ENCODE results near the gene MCTP1. TPM values are rescaled to one million over a fixed set of nuclear protein-coding genes. Genes with fewer than 3 reads are reported as not detected.
A peak's percentile ranks its signal among the peaks of the same experiment; 100 is the strongest.

MCTP1 gene
- total RNA-seq, 1 experiment from 2014 or later, result 2.5 TPM

GRCh38 chr5:95134326-95134725, 150.6 kb downstream of the MCTP1 start:
- H3K9me3 ChIP-seq (ENCODE audit: control insufficient read depth, low read depth, low read length), result no peaks in the 10 kb centered on the region
- no peaks in the 10 kb centered on the region for H3K79me2 ChIP-seq (ENCODE audit: insufficient read depth, low read length)
- H3K27ac ChIP-seq (ENCODE audit: insufficient read length, low read depth, low read length), result no peak overlapping the region
- no peaks in the 10 kb centered on the region for H3K79me1 ChIP-seq (ENCODE audit: insufficient read depth, low read depth, low read length, poor library complexity, severe bottlenecking)
- H3K14ac ChIP-seq (ENCODE audit: insufficient read depth, low read length), result peak overlapping the region; percentile 29; the same call in 1 of the 2 replicates
- peaks cover 0 to 2% of the 10 kb centered on the region in 2 experiments; a peak in 1 of 5 replicates for H3K9me3 Mint-ChIP-seq
- 0 out of 7 replicates have a peak overlapping the region, but pooled peaks of 1 of the 3 experiments have one; percentile 15 for H3K27ac Mint-ChIP-seq
- H3K4me1 Mint-ChIP-seq, result peaks cover 0 to 3% of the 10 kb centered on the region in 2 experiments; a peak in 2 of 4 replicates
- no peak overlapping the region for H3K4me3 Mint-ChIP-seq
- no peak overlapping the region for H2BK20ac ChIP-seq (ENCODE audit: low read depth, low read length, poor library complexity, severe bottlenecking)
- no peaks in the 10 kb centered on the region for H4K20me1 ChIP-seq (ENCODE audit: control insufficient read depth, insufficient read depth, insufficient read length)
- peak overlapping the region; percentile 16 for H2AFZ ChIP-seq (ENCODE audit: low read length)
- H3K23me2 ChIP-seq (ENCODE audit: insufficient read length, low read depth, low read length, poor library complexity, severe bottlenecking), result no peaks in the 10 kb centered on the region
- H4K8ac ChIP-seq (replicated peaks; ENCODE audit: insufficient read length, low read depth, low read length), result no peak overlapping the region
- H3K56ac ChIP-seq (ENCODE audit: insufficient read length, low read depth, low read length), result no peak overlapping the region
- DNase-seq, result peak; percentile 39
- no peak overlapping the region for H4K91ac ChIP-seq (ENCODE audit: insufficient read length, low read depth, low read length)
- peak overlapping the region; percentile 57 for H4K5ac ChIP-seq (ENCODE audit: insufficient read length, low read depth, low read length)
- TF ChIP-seq CTCF (conservative IDR thresholded peaks at IDR 0.05), result no peak
- H3K4me2 ChIP-seq (ENCODE audit: insufficient read depth, insufficient read length, low read length), result no peak overlapping the region
- no peaks in the 10 kb centered on the region for H3K36me3 Mint-ChIP-seq (ENCODE audit: insufficient read depth in 1 of 3, low read depth in 3 of 3)
- H3K27me3 ChIP-seq (ENCODE audit: insufficient read depth, low read length), result no peaks in the 10 kb centered on the region
- peaks cover 2% of the 10 kb centered on the region; the same call in 1 of the 2 replicates for H3K4me1 ChIP-seq (ENCODE audit: insufficient read depth, low read length)
- H3K27me3 Mint-ChIP-seq (ENCODE audit: low read depth), result no peaks in the 10 kb centered on the region
- H2BK15ac ChIP-seq (ENCODE audit: low read depth, low read length), result no peak overlapping the region
- no peak overlapping the region for H2BK5ac ChIP-seq (ENCODE audit: insufficient read length, low read length)
- no peak overlapping the region for H2BK12ac ChIP-seq (ENCODE audit: insufficient read length, low read depth, low read length)
- H3K4ac ChIP-seq (ENCODE audit: low read depth, low read length), result no peak overlapping the region
- no peak overlapping the region for H3K9ac ChIP-seq (ENCODE audit: extremely low read depth, insufficient read length, low read length)
- no peak overlapping the region for H2BK120ac ChIP-seq (ENCODE audit: low read depth, low read length, poor library complexity, severe bottlenecking)
- H3T11ph ChIP-seq (ENCODE audit: low read length), result no peak overlapping the region
- no peak overlapping the region for H3K23ac ChIP-seq (ENCODE audit: insufficient read length, low read depth, low read length)
- no CpG with 5 or more reads among the region's 3 CpGs for WGBS (ENCODE audit: extremely low coverage, insufficient read length, low lambda C conversion rate)
- no peak overlapping the region for H3K18ac ChIP-seq (ENCODE audit: insufficient read length, low read depth, low read length)
- no peak overlapping the region for H2AK5ac ChIP-seq (ENCODE audit: insufficient read length, low read length)

All from H9 (cell line).